Type B pancreatic cell (in vitro differentiated cells): ENCODE data around the gene REC8. TPM values are rescaled to one million over a fixed set of nuclear protein-coding genes. Genes with fewer than 3 reads are reported as not detected.

Experiments
- DNase-seq: peaks from one replicate; pipeline ENCODE4 v3.0.0; 2021; ENCODE audit warnings: mixed read lengths; ENCODE audit not compliant: unreplicated experiment; ENCODE audit errors: extremely low spot score
- H3K27ac Mint-ChIP-seq: 2 replicates; pipeline ENCODE4 v1.8.0; 2021; ENCODE audit warnings: mild to moderate bottlenecking, mixed read lengths
- H3K27me3 Mint-ChIP-seq: 2 replicates; pipeline ENCODE4 v1.8.0; 2021; ENCODE audit warnings: mixed read lengths
- H3K36me3 Mint-ChIP-seq: 2 replicates; pipeline ENCODE4 v1.8.0; 2021; ENCODE audit warnings: mixed read lengths
- H3K4me1 Mint-ChIP-seq: one replicate; pipeline ENCODE4 v1.8.0; 2021; ENCODE audit warnings: mixed read lengths; ENCODE audit not compliant: unreplicated experiment
- H3K4me3 Mint-ChIP-seq: 2 replicates; pipeline ENCODE4 v1.8.0; 2021; ENCODE audit warnings: mild to moderate bottlenecking, mixed read lengths
- H3K9me3 Mint-ChIP-seq: 2 replicates; pipeline ENCODE4 v1.8.0; 2021; ENCODE audit warnings: mixed read lengths
- total RNA-seq: library from RNA; stranded (reverse); gene quantifications from 2 replicates; pipeline ENCODE4 v1.2.1, GENCODE V29; 2021; ENCODE audit warnings: low replicate concordance
- TF ChIP-seq, protein P1 (sequence below): fragments of 200-600 bp; sonication (generic); conservative IDR thresholded peaks from 2 replicates; pipeline ENCODE4 v1.5.0; 2021; ENCODE audit warnings: antibody characterized with exemption, mild to moderate bottlenecking

REC8 gene
- total RNA-seq, 1 donor from 2014 or later = 221 TPM

DNA sequence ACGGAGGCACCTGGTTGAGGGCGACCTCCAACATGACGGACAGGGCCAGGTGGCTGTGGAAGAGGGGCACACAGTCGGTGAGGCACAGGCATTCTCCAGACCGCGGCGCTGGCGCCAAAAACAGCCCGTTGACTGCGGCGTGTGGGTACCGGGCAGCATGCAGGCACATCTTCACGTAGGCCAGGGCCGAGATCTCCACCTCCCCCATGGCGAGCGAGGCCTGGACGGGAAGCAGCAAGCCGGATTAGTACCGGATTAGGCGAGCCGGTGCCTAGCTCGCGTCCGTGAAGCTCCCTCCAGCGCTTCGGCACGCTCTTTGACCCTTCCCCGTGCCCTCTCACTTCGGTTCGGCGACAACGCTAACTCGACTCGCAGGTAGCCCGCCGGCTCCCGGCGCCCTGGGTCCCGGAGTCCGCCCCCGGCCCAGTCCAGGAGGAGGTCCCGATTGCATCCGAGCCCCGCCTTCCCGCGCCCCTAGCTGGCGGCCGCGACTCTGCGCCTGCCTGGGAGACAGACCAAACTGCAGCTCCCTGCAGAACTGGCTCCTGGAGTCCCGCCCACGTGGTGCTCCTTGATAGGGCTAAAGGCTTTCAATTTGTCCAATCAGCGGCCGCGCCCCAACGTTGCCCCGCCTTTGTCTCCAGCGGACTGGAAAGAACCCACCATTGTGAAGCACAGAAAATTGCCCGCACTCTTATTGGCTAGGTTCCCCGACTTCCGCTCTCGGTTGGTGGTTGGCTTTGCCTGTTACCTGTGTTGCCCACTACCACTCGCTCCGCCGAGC, 30.6 kb upstream of the REC8 start, which contains the start of gene EMC9:
EMC9 (minus strand) TSS at position 495 of the 784 bp plus-strand sequence; CDS start at position 208, 287 bp downstream.
- peaks cover 20% of the 10 kb centered on the region for H3K36me3 Mint-ChIP-seq
- TF ChIP-seq, protein P1, sequence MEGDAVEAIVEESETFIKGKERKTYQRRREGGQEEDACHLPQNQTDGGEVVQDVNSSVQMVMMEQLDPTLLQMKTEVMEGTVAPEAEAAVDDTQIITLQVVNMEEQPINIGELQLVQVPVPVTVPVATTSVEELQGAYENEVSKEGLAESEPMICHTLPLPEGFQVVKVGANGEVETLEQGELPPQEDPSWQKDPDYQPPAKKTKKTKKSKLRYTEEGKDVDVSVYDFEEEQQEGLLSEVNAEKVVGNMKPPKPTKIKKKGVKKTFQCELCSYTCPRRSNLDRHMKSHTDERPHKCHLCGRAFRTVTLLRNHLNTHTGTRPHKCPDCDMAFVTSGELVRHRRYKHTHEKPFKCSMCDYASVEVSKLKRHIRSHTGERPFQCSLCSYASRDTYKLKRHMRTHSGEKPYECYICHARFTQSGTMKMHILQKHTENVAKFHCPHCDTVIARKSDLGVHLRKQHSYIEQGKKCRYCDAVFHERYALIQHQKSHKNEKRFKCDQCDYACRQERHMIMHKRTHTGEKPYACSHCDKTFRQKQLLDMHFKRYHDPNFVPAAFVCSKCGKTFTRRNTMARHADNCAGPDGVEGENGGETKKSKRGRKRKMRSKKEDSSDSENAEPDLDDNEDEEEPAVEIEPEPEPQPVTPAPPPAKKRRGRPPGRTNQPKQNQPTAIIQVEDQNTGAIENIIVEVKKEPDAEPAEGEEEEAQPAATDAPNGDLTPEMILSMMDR = peak; percentile 72

DNA sequence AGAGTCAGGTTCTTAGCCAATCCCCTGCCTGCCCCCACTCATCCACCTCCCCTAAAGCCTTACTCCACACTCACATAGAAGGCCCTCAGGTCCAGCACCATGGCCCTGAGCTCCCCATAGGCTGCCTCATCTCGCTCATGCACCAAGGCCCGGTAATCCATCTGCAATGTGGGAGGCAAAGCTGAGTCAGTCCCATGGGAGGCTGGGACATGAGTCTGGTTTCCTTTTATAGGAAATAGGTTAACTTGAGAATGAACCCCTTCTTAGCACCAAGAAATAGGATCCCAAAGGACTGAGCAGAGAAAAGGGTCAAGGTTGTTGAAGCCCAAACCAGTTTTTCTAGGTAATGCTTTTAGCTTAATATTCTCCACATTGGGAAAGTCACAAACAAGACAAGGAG, 28.4 kb upstream of the REC8 start:
- Mint-ChIP-seq H3K4me3 (peak overlapping the region; percentile 89), H3K27ac (no peak overlapping the region), H3K4me1 (peaks cover 41% of the 10 kb centered on the region), H3K27me3 (no peaks in the 10 kb centered on the region), H3K9me3 (no peaks in the 10 kb centered on the region), H3K36me3 (peaks cover 12% of the 10 kb centered on the region)
- TF ChIP-seq, protein P1 = no peak
- no peak for DNase-seq

More for the DNA sequence above, 30.6 kb upstream of the REC8 start, which contains the start of gene EMC9:
- peak within 1 kb of the TSS; percentile 89 for H3K27ac Mint-ChIP-seq
- H3K9me3 Mint-ChIP-seq = no peaks in the 10 kb centered on the region
- peak; percentile 99 for DNase-seq
- H3K27me3 Mint-ChIP-seq = no peaks in the 10 kb centered on the region
- peak within 1 kb of the TSS; percentile 89 for H3K4me3 Mint-ChIP-seq
- peaks cover 44% of the 10 kb centered on the region for H3K4me1 Mint-ChIP-seq

DNA sequence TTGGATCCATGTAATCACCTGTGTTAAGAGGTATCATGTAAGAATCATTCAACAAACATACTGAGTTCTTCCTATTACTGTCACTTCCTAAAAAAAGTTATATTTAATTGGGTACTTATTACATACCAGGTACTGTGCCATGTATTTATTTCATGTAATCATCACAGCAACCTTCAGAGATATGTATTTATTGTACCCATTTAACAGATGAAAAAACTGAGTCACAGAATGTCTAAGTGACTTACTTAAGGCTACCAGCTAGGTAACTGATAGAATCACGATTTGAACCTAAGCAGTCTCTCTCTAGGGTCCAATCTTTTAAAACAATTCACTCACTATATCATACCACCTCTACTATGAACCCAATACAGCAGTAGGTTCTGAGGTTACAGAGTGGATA, 27.4 kb upstream of the REC8 start:
- Mint-ChIP-seq H3K9me3 (no peaks in the 10 kb centered on the region), H3K4me1 (peaks cover 37% of the 10 kb centered on the region), H3K27me3 (no peaks in the 10 kb centered on the region), H3K36me3 (peaks cover 6% of the 10 kb centered on the region), H3K27ac (no peak overlapping the region), H3K4me3 (peak overlapping the region; percentile 24)
- no peak for DNase-seq
- TF ChIP-seq, protein P1 = no peak

DNA sequence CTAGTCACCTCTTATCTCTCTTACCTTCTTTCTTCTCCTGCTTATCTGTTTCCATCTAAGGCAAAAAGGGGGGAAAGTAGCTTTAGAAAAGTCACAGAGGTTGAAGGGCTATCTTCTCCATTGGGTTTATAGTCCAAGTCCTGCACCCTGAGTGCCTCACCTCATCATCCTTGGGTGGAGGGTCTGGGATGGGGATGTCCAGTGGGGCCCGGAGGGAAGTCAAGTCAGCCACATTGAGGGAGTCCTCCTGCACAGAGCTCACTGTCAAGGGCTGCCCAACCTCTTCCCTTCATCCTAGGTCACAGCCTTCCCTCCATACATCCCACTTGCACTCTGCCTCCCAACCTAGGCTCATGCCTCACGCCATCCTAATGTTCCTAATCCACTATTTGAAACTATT, 26.7 kb upstream of the REC8 start:
- Mint-ChIP-seq H3K9me3 (no peaks in the 10 kb centered on the region), H3K27ac (peak overlapping the region; percentile 92), H3K27me3 (no peaks in the 10 kb centered on the region), H3K4me3 (peak overlapping the region; percentile 98), H3K4me1 (peaks cover 36% of the 10 kb centered on the region), H3K36me3 (peaks cover 5% of the 10 kb centered on the region)
- no peak for DNase-seq
- TF ChIP-seq, protein P1 = no peak

DNA sequence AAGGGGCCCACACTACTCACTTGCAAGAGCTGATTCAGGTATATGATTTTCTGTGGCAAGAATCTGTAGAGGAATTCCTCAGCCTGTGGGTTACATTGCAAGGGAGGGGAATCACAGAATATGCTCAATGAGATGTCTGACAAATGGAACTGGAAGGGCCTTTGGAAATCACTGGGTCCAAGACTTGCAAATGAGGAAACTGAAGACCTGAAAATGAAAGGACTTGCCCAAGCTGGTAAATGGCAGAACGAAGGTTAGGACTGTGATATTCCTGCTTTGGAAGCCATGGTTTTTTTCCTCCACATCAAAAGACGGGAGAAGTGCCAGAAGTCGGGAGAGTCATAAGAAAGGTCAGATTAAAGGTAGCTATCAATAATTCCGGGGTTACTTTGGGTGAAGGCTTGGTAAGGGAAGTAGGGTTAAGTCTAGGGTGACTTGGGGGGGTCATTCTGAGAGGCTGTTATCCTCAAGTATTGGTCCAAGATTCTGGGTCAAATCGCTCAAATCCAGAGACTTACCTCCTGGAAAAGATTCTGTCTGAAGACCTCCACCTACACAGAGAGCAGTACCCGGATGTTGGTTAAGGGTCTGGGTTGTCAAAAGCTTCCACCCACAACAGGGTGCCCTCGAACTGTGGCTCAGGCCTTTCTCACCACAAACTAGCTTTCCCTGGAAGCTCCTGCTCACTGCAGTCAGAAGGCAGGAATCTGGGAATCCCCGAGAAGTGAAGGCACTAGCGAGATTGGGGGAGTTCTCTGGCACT, 26.0 kb upstream of the REC8 start:
- H3K4me1 Mint-ChIP-seq = peaks cover 36% of the 10 kb centered on the region
- peak overlapping the region; percentile 92 for H3K27ac Mint-ChIP-seq
- peaks cover 9% of the 10 kb centered on the region for H3K36me3 Mint-ChIP-seq
- no peaks in the 10 kb centered on the region for H3K9me3 Mint-ChIP-seq
- TF ChIP-seq, protein P1 = no peak
- DNase-seq = no peak
- no peaks in the 10 kb centered on the region for H3K27me3 Mint-ChIP-seq
- peak overlapping the region; percentile 98 for H3K4me3 Mint-ChIP-seq
